K562 (cell line): Measurements from ENCODE around the gene ATP8B4. TPM values are rescaled to one million over a fixed set of nuclear protein-coding genes. Genes with fewer than 3 reads are reported as not detected.

ENCODE experiments used
- TCF15 ChIP-seq: fragments of 250-450 bp; sonication (Bioruptor Pico); IDR thresholded peaks from 2 replicates; pipeline ENCODE4 v1.8.0; 2022; ENCODE audit warnings: moderate library complexity, mild to moderate bottlenecking, inconsistent platforms
- ZFP30 ChIP-seq: fragments of 250-450 bp; sonication (Bioruptor Pico); IDR thresholded peaks from 2 replicates; pipeline ENCODE4 v1.8.0; 2022; ENCODE audit warnings: moderate library complexity, mild to moderate bottlenecking, inconsistent platforms, borderline replicate concordance
- ZNF407 ChIP-seq: fragments of 450-650 bp; IDR thresholded peaks from 2 replicates; pipeline ENCODE4 v1.6.1; 2016; ENCODE audit warnings: low read depth
- polyA plus RNA-seq, 8 experiments: library from polyadenylated mRNA; depleted of rRNA in 4 of 8; stranded (reverse) in 5 of 8; unstranded in 3 of 8; fragments of >200 nt; fragmentation: Nextera tagmentation in 2 of 8; fragmentation: Illumina TruSeq in 1 of 8; extraction: Ambion mirVana in 2 of 8; extraction: Trizol in 1 of 8; gene quantifications; 2 replicates each; pipeline versions ENCODE4 v1.2.1 to v1.2.3, GENCODE V29; 2011 to 2014; ENCODE audit warnings: inconsistent platforms in 1 of 8, missing spikeins in 1 of 8
- total RNA-seq, 7 experiments: library from RNA; depleted of rRNA in 6 of 7; stranded (reverse); fragments of >200 nt in 6 of 7; fragmentation: Illumina TruSeq in 2 of 7; extraction: Trizol in 2 of 7; gene quantifications; 2 replicates each; pipeline versions ENCODE4 v1.2.1 to v1.2.3, GENCODE V29; 2011 to 2021; ENCODE audit warnings: low replicate concordance in 1 of 7

Gene ATP8B4
- total and polyA plus RNA-seq, 9 of the 15 experiments (the other 6 are each of a cell fraction or from before 2014, with no cell fraction given), result 0.14 to 2.5 (median 0.44) TPM

GRCh38 chr15:49946681-49947080 lies 172.4 kb downstream of the ATP8B4 start (continued):
- TF ChIP-seq ZNF407, result no peak
- TF ChIP-seq ZFP30 (CRISPR knock-in tag), result no peak
- no peak for TF ChIP-seq TCF15 (CRISPR knock-in tag)
